Activated CD4-positive, alpha-beta T cell treated with anti-CD3 and anti-CD28 coated beads, Interleukin-2, amount 50 U/mL, for 1 hour (primary cell): Measurements from ENCODE around the gene DUOX1.

Experiments used
- DNase-seq: peaks from one replicate; pipeline ENCODE4 v3.0.0-alpha.2; 2020

DUOX1 gene

GRCh38 chr15:45143946-45144345, 14.2 kb downstream of the DUOX1 start:
- DNase-seq: no peak

GRCh38 chr15:45144775-45145174, 15.0 kb downstream of the DUOX1 start:
- DNase-seq: no peak

- DNase-seq: no peak
Measured at GRCh38 chr15:45146405-45146804, 16.6 kb downstream of the DUOX1 start.

DNA sequence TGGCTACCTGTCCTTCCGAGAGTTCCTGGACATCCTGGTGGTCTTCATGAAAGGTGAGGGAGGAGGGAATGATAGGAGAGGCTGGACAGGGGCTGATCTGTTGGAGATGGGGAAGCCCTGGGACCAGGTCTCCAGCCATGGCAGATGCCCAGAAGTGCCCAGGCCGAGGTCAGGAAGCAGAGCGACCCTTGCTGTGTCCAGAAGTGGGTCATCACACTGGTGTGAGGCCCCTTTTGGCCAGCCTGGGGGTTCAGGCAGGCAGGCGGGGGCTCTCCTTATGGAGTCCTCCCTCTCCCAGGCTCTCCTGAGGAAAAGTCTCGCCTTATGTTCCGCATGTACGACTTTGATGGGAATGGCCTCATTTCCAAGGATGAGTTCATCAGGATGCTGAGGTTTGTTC, 17.8 kb downstream of the DUOX1 start:
- no peak for DNase-seq

DNA sequence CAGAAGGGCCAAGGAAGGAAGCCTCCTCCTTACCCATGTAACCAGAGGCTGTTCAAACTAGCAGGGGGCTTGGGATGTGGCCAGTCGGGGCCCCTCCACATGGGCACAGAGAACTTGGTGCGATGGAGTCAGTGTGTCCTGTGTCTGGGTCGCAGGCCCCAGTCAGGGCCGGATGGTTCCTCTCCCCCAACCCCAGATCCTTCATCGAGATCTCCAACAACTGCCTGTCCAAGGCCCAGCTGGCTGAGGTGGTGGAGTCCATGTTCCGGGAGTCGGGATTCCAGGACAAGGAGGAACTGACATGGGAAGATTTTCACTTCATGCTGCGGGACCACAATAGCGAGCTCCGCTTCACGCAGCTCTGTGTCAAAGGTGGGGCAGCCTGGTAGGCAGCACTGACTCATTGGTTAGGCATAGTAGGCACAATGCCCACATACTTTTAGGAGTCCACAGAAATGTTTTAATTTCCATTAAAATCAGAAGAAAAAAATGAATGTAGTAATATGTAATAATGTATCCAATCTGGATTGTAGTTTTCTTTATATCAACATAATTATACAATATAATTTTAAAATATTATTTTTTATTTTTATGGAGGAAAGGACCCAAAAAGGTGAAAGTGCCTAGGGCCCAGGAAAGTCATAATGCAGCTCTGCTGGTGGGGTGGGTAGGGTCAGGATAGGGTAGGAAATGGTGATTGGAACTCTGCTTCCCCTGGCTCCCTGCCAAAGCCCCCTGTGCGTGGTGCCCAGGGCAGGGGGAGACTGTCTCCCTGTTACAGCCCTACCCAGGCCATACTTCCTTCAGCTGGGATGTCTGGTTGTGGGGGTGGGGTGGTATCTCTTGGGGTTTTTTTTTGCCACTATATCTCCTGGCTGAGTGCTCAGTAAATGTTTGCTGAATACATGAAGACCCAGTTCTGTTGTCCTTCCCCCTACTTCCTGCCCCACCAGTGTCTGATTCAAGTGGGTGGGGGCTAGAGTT, 18.6 kb downstream of the DUOX1 start:
- no peak for DNase-seq

GRCh38 chr15:45149060-45149459, 19.3 kb downstream of the DUOX1 start:
- DNase-seq: no peak

GRCh38 chr15:45150481-45150880, 20.7 kb downstream of the DUOX1 start:
- no peak for DNase-seq

GRCh38 chr15:45150997-45151396, 21.2 kb downstream of the DUOX1 start:
- no peak for DNase-seq

DNA sequence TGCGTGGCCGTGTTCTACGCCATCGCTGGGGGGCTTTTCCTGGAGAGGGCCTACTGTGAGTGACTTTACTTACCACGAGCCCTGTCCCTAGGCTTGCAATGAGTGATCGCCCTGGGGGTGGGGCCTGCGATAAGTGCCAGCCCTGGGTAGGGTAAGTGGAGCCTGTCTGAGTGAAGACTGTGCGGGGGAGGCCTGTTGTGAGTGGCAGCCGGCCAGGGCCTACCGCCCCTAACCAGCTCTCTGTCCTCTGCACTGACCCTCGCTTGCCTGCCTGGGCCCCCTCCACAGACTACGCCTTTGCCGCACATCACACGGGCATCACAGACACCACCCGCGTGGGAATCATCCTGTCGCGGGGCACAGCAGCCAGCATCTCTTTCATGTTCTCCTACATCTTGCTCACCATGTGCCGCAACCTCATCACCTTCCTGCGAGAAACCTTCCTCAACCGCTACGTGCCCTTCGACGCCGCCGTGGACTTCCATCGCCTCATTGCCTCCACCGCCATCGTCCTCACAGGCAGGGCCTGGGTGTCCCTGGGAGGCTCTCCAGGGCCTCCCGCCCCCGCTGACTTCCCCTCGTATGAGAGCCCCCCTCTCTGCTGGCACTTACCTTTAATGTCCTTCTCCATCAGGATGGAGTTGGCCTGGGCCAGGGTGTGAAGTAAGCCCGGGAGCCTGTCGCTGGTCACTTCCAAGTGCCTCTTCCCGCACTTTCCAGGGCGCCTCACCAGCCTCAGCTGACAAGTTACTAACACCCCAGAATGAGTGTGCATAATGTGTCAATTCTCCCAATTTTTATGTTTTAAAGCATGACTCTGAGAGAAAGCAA, 22.4 kb downstream of the DUOX1 start:
- DNase-seq: no peak

GRCh38 chr15:45155739-45156138, 25.9 kb downstream of the DUOX1 start:
- no peak for DNase-seq

DNA sequence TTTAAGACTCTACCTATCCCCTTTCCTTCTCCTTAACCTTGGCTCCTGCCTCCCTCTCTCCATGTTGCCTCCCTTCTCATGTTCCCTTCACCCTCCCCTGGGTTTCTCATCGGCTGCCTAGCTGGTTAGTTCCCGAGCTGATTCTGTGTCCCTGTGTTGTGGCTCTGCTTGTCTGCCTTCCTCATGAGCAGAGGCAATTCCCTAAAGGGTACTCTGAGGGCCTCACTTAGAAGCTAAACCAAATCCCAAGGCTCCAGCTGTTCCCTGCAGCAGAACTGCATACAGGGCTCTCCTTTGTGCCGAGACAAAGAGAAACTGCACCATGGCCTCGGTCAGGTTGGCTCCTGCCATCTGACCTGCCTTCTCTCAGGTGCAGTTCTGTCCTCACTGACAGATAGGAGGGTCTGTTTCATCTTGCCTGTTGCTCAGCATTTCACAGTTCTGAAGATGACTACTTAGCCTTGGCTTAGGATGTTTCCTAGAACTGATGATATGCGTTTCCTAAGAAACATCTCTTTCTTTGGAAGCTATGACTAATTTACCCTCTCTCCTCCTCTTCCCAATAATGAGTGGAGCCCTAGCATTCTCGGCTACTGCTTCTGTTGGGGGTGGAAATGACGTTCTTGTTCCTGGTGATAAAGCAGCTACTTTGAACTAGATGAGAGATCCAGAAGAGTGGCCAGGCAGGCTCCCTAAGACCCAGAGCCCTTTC, 27.1 kb downstream of the DUOX1 start:
- DNase-seq: no peak

GRCh38 chr15:45157974-45158373, 28.2 kb downstream of the DUOX1 start:
- no peak for DNase-seq

GRCh38 chr15:45161666-45162065, 31.9 kb downstream of the DUOX1 start:
- DNase-seq: no peak

GRCh38 chr15:45162771-45163507, 33.1 kb downstream of the DUOX1 start:
- peak; percentile 58 for DNase-seq

DNA sequence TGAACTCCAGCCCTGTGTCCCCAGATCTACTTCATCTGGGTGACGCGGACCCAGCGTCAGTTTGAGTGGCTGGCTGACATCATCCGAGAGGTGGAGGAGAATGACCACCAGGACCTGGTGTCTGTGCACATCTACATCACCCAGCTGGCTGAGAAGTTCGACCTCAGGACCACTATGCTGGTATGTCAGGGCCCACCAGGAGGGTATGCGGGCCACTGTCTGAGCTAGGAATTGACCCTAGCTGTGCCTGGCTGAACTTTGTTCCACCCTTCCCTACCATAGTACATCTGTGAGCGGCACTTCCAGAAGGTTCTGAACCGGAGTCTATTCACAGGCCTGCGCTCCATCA, 33.7 kb downstream of the DUOX1 start:
- DNase-seq: no peak

DNA sequence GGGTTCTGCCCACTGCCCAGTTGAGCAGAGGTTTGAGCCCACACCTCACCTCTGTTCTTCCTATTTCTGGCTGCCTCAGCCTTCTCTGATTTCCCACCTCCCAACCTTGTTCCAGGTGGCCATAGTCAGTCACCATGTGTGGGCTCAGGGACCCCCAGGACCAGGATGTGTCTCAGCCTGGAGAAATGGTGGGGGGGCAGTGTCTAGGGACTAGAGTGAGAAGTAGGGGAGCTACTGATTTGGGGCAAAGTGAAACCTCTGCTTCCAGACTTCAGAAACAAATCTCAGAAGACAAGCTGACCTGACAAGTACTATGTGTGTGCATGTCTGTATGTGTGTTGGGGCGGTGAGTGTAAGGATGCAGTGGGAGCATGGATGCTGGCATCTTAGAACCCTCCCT, 35.1 kb downstream of the DUOX1 start:
- no peak for DNase-seq

DNA sequence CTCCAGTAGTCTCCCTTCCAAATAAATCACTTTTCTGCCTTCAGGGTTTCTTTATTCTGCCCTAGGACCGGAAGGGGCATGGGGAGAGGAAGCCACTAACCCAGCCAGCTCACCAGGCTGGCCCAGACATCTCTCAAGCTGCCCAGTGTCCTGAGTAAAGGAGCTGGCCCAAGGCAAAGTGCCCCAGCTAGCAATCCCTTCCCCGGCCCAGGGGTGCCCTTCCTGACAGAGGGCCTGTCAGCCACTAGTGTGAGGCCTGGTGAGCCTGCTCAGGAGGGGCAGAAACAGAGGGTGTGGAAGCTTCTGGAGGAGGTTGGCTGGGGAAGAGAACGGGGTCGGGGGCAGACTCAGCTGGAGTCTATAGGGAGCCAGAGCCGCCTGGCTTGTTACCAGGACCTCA, 35.7 kb downstream of the DUOX1 start:
- DNase-seq: no peak

DNA sequence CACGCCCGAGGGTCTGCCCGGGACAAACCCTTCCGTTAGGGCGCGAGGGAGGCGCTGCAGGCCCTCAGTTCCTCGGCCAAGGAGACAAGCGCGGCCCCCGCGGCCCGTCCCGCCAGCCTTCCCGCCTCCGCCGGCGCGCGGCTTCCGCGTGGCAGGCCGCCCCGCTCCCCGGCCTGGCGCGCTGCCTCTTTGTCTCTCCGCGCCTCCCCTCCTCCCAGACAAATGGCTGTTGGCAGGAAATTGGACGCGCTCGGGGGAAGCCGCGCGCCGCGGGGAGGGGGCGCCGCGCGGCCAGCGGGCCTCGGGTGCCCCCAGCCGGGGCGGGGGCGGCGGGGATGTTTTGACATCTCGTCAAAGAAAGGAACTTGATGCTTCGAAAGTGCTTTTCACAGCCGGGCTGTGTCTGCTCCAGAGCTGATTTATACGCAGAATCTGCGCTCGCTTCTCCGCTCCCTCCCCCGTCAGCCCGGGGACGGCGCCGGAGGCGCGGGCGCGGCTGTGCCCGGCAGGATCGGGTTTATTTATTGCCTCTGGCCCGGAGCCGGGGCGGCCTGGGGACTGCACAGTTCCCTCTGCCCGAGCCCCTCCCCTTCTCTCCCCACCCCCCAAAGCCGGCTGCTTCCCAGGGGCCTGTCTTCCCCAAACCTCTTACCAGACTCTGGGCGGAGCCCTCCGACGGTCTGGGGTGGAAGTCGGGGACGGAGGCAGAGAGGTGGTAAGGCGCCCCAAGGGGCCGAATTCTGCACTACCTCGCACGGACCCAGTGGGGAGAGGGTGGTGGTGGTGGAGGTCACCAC, 37.2 kb downstream of the DUOX1 start:
- peak; percentile 79 for DNase-seq

DNA sequence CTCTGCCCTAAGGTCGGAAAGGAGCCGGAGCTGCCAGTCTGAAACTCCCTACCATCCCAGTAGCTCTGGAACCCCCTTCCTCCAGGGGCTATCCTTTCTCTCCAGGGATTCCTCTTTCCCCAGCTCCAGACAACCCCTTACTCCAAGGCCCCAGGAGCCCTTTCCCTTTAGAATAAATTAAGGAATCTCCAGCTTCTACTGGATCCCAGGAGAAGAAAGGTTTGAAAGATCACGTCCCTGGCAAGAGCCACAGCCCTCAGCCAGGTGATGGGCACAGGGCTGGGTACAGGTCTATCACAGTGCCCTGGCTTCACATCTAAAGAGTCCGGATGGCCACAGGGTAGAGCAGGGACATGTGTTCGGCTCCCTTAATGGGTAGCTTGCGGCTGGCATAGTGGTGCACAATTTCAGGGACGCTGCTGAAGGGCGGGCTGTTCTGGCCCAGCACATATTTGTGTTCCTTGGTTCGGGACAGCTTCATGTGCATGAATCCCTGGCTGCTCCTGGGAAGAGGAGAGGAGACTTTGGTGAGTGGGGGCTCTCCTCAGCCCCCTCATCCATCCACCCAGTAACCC, 37.9 kb downstream of the DUOX1 start:
- DNase-seq: no peak

GRCh38 chr15:45168286-45168685, 38.5 kb downstream of the DUOX1 start:
- DNase-seq: no peak
